ENCODE data around the gene MED13. TPM values are rescaled to one million over a fixed set of nuclear protein-coding genes. Genes with fewer than 3 reads are reported as not detected.

The MED13 gene
- polyA plus RNA-seq, 1 of the 3 experiments (the other 2 are of a cell fraction): 6.3 TPM

GRCh38 chr17:61908292-61909037 is 156.6 kb downstream of the MED13 start:
- no peak for TF ChIP-seq NFIC (IDR thresholded peaks at IDR 0.05; ENCODE audit: borderline replicate concordance)
- no peak for TF ChIP-seq GABPA (IDR thresholded peaks at IDR 0.05; ENCODE audit: low read depth)
- no peak for TF ChIP-seq TEAD4 (IDR thresholded peaks at IDR 0.05; ENCODE audit: borderline replicate concordance, insufficient read depth)
- TF ChIP-seq EP300 (IDR thresholded peaks at IDR 0.05; ENCODE audit: borderline replicate concordance in 1 of 2, low read depth in 1 of 2, low read length in 1 of 2): no peak
- no peak for TF ChIP-seq TAF1 (IDR thresholded peaks at IDR 0.05; ENCODE audit: borderline replicate concordance, low read depth, low read length)
- no peak for TF ChIP-seq REST (IDR thresholded peaks at IDR 0.05; ENCODE audit: low read depth, low read length)
- no peak for TF ChIP-seq MEF2A (IDR thresholded peaks at IDR 0.05; ENCODE audit: borderline replicate concordance, low read depth)
- TF ChIP-seq RXRA (IDR thresholded peaks at IDR 0.05; ENCODE audit: borderline replicate concordance, low read depth): no peak
- TF ChIP-seq RAD21 (IDR thresholded peaks at IDR 0.05; ENCODE audit: low read length): no peak
- no peak for TF ChIP-seq NRF1 (IDR thresholded peaks at IDR 0.05; ENCODE audit: low read depth, low read length)
- TF ChIP-seq FOXJ3 (CRISPR knock-in tag; IDR thresholded peaks at IDR 0.05): no peak
- no peak for TF ChIP-seq PBX3 (IDR thresholded peaks at IDR 0.05)
- no peak for TF ChIP-seq ZBTB33 (IDR thresholded peaks at IDR 0.05; ENCODE audit: borderline replicate concordance, low read depth)
- no peak for TF ChIP-seq SMC3 (IDR thresholded peaks at IDR 0.05; ENCODE audit: low read depth, low read length)
- TF ChIP-seq POLR2AphosphoS5 (IDR thresholded peaks at IDR 0.05; ENCODE audit: low read depth, low read length): no peak
- no peak for TF ChIP-seq TCF12 (IDR thresholded peaks at IDR 0.05)
- DNase-seq: no peak
- Histone ChIP-seq H3K4me2 (no peak overlapping the region), H3K36me3 (replicated peaks in 1 of 2; ENCODE audit: control insufficient read depth in 1 of 2, insufficient read depth in 2 of 2, low read length in 1 of 2) (peaks cover 53 to 75% of the 10 kb centered on the region in 2 experiments), H3K4me3 (ENCODE audit: low read depth in 2 of 2, low read length in 1 of 2) (no peak overlapping the region), H3K9me2 (no peaks in the 10 kb centered on the region), H3K4me1 (ENCODE audit: control insufficient read depth in 1 of 2, insufficient read depth in 2 of 2, low read depth in 1 of 2, low read length in 1 of 2) (no peaks in the 10 kb centered on the region), H4K20me1 (ENCODE audit: insufficient read depth) (no peaks in the 10 kb centered on the region), H2AFZ (ENCODE audit: low read depth) (no peak overlapping the region), H3K9me3 (no peaks in the 10 kb centered on the region), H3K79me2 (ENCODE audit: insufficient read depth) (no peaks in the 10 kb centered on the region; the same call in 1 of the 2 replicates), H3K27ac (ENCODE audit: low read depth in 2 of 2, low read length in 1 of 2) (no peak overlapping the region), H3K27me3 (ENCODE audit: insufficient read depth) (no peaks in the 10 kb centered on the region), H3K9ac (no peak overlapping the region), H3F3A (replicated peaks; ENCODE audit: insufficient read depth) (no peaks in the 10 kb centered on the region)
- 87% methylated on average over 7 of the region's 7 CpGs for WGBS (ENCODE audit: low lambda C conversion rate)
- ChIA-PET POLR2A (no interaction called here), CTCF (interaction anchor here (0.9 to 1.0 kb wide), 2 partner anchors 9 to 11 kb away, joined by 3 read pairs; no protein-coding TSS in a partner anchor)

All from SK-N-SH (cell line).